Omental fat pad (tissue), 4 donors: Measurements from ENCODE around the gene AGTPBP1. TPM values are rescaled to one million over a fixed set of nuclear protein-coding genes. Genes with fewer than 3 reads are reported as not detected.
"Not testable (repeated sequence)": the region's sequence is repeated elsewhere in the genome, so short reads cannot be mapped to it uniquely, and the experiment has no call there.

Source experiments
- ATAC-seq: fragments of 150-250 bp; one replicate; pipeline ENCODE4 v1.9.1; 2016; ENCODE audit warnings: mild to moderate bottlenecking, moderate library complexity; ENCODE audit not compliant: low FRiP score
- DNase-seq: peaks from one replicate; pipeline ENCODE4 v3.0.0-alpha.2; 2019; ENCODE audit warnings: low spot score
- CTCF ChIP-seq, 3 donors: fragments of 450-650 bp; IDR thresholded peaks; one replicate each; pipeline ENCODE4 v1.5.1; 2016 to 2017; ENCODE audit warnings: antibody characterized with exemption in 3 of 3, mild to moderate bottlenecking in 3 of 3, moderate library complexity in 2 of 3
- total RNA-seq, 4 donors: library from RNA; depleted of rRNA; stranded (reverse); fragments of >200 nt; gene quantifications; one replicate each; pipeline ENCODE4 v1.1.0, GENCODE V29; 2016

The AGTPBP1 gene
- total RNA-seq, 4 donors from 2014 or later: 20.3 to 29.8 (median 22.3) TPM

GRCh38 chr9:85602742-85603141 is 139.0 kb downstream of the AGTPBP1 start:
- no peak for ATAC-seq
- TF ChIP-seq CTCF (IDR thresholded peaks at IDR 0.05): no peak
- no peak for DNase-seq

- DNase-seq: no peak
- no peak for ATAC-seq
- TF ChIP-seq CTCF (IDR thresholded peaks at IDR 0.05): no peak
These were observed 141.0 kb downstream of the AGTPBP1 start for GRCh38 chr9:85600675-85601263.

DNA sequence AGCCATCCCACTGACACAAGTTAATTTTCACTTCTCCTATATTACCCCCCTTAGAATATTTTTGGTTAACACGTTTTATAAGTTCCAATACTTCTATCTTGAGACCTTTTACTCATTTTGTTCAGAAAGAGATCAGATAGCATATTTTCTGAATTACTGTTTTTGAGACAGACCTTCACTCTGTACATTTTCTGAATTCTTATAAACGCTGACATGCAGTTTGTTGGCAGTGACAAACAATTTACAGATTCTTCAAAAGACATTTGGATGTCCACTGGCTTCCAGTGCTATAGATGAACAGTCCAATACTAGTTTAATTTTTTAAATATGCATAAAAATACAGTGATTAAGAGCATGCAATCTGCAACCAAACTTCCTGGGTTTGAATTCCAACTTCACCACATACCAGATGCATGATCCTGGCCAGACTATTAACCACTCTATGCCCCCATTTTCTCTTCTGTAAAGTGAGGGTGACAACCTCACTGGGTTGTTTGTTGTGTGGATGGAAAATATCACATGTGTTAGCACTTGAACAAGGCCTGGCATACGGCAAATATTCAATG is 142.1 kb downstream of the AGTPBP1 start:
- ATAC-seq (no peak), DNase-seq (no peak)
- no peak for TF ChIP-seq CTCF (IDR thresholded peaks at IDR 0.05)

DNA sequence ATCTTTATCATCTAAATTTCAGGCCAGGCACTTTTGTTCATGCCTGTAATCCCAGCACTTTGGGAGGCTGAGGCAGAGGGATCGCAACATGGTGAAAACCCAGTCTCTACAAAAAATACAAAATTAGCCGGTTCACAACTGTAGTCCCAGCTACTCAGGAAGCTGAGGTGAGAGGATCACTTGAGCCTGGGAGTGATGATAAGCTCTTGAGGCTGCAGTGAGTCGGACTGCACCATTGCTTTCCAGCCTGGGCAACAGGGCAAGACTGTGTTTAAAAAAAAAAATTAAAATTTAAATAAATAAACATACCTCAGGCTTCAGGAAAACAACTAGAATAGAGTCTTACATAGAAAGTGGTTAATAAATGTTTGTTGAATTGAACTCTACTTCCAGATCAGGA is 147.4 kb downstream of the AGTPBP1 start:
- DNase-seq (no peak), ATAC-seq (no peak)
- TF ChIP-seq CTCF (IDR thresholded peaks at IDR 0.05): no peak

- no peak for TF ChIP-seq CTCF (IDR thresholded peaks at IDR 0.05)
- no peak for ATAC-seq
- no peak for DNase-seq
These were observed 155.1 kb downstream of the AGTPBP1 start for GRCh38 chr9:85586684-85587083.

GRCh38 chr9:85577353-85577952 is 164.3 kb downstream of the AGTPBP1 start:
- TF ChIP-seq CTCF (IDR thresholded peaks at IDR 0.05): no peak
- ATAC-seq (no peak), DNase-seq (no peak)

- TF ChIP-seq CTCF (IDR thresholded peaks at IDR 0.05): no peak
- no peak for DNase-seq
- no peak for ATAC-seq
These were observed 165.9 kb downstream of the AGTPBP1 start for GRCh38 chr9:85575868-85576267.

DNA sequence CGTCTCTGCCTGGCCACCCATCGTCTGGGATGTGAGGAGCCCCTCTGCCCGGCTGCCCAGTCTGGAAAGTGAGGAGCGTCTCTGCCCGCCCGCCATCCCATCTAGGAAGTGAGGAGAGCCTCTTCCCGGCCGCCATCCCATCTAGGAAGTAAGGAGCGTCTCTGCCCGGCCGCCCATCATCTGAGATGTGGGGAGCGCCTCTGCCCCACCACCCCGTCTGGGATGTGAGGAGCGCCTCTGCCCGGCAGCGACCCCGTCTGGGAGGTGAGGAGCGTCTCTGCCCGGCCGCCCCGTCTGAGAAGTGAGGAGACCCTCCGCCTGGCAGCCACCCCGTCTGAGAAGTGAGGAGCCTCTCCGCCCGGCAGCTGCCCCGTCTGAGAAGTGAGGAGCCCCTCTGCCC is 168.2 kb downstream of the AGTPBP1 start:
- ATAC-seq, DNase-seq: not testable (repeated sequence)

DNA sequence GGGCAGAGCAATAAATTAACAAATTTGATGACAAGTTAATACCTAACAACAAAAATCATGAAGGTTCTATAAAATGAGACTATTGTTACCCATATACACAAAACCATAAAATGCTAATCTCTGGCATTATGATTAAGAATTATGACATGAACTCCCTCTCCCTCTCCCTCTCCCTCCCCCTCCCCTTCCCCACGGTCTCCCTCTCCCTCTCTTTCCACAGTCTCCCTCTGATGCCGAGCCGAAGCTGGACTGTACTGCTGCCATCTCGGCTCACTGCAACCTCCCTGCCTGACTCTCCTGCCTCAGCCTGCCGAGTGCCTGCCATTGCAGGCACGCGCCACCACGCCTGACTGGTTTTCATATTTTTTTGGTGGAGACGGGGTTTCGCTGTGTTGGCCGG is 168.8 kb downstream of the AGTPBP1 start:
- not testable (repeated sequence) for DNase-seq, ATAC-seq
